Astrocyte of the spinal cord (primary cell): ENCODE measurements around the gene BBS4.

Source experiments
- DNase-seq: peaks from one replicate; pipeline ENCODE4 v3.0.0; 2011; ENCODE audit warnings: low read depth, low spot score
- H3K4me3 ChIP-seq: 2 replicates; pipeline ENCODE4 v1.5.1; 2011; ENCODE audit warnings: low read depth, mild to moderate bottlenecking, low read length, moderate library complexity
- in situ Hi-C: cut with HindIII; loops from 2 replicates; pipeline ENCODE4 v1.10.0; 2017; ENCODE audit warnings: low sequenced_read_pairs
- TF ChIP-seq, protein P1 (sequence below): IDR thresholded peaks from 2 replicates; pipeline ENCODE4 v1.5.1; 2012; ENCODE audit warnings: low read depth, mild to moderate bottlenecking, low read length, inconsistent platforms

The BBS4 gene

GRCh38 chr15:72751751-72752455 is 65.9 kb downstream of the BBS4 start:
- peak; percentile 21 for DNase-seq
- no peak overlapping the region for H3K4me3 ChIP-seq
- TF ChIP-seq, protein P1, sequence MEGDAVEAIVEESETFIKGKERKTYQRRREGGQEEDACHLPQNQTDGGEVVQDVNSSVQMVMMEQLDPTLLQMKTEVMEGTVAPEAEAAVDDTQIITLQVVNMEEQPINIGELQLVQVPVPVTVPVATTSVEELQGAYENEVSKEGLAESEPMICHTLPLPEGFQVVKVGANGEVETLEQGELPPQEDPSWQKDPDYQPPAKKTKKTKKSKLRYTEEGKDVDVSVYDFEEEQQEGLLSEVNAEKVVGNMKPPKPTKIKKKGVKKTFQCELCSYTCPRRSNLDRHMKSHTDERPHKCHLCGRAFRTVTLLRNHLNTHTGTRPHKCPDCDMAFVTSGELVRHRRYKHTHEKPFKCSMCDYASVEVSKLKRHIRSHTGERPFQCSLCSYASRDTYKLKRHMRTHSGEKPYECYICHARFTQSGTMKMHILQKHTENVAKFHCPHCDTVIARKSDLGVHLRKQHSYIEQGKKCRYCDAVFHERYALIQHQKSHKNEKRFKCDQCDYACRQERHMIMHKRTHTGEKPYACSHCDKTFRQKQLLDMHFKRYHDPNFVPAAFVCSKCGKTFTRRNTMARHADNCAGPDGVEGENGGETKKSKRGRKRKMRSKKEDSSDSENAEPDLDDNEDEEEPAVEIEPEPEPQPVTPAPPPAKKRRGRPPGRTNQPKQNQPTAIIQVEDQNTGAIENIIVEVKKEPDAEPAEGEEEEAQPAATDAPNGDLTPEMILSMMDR = no peak
- in situ Hi-C loops = no loop called here

- no peak overlapping the region for H3K4me3 ChIP-seq
- DNase-seq = no peak
- in situ Hi-C loops = no loop called here
- TF ChIP-seq, protein P1 = no peak
Measured at GRCh38 chr15:72754096-72754495, 68.1 kb downstream of the BBS4 start.

- in situ Hi-C loops = no loop called here
- peak; percentile 94 for DNase-seq
- H3K4me3 ChIP-seq = no peak overlapping the region
Measured at GRCh38 chr15:72758182-72758581, 72.2 kb downstream of the BBS4 start.

DNA sequence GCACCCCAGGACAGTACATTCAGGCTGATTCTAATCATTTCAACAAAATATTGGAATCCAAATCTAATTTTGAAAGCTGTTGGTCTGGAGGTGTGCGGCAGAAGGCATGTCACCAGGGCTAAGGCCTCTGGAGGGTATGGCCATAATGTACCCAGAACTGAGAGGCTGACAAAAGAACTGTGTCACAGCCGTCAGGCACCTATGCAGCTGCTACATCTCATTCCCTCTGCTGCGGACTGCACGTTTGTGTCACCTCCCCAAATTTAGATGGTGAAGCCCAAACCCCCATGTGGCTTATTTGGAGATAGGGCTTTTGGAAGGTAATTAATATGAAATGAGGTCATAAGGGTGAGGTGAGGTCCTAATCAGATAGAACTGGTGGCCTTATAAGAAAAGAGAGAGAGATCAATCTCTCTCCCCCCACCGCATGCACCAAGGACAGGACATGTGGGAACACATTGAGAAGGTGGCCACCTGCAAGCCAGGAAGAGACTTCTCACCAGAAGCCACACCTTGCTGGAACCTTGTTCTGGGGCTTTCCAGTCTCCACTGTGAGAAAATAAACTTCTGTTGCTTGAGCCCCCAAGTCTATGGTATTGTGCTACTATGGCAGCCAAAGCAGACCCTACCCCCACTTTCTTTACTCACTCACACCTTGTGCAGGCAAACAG is 74.7 kb downstream of the BBS4 start:
- in situ Hi-C loops = no loop called here
- H3K4me3 ChIP-seq = no peak overlapping the region
- DNase-seq = no peak
- TF ChIP-seq, protein P1 = no peak

More at GRCh38 chr15:72758182-72758581, 72.2 kb downstream of the BBS4 start:
- TF ChIP-seq, protein P1 = no peak

- in situ Hi-C loops = no loop called here
- no peak for DNase-seq
- TF ChIP-seq, protein P1 = no peak
- no peak overlapping the region for H3K4me3 ChIP-seq
Measured at GRCh38 chr15:72764656-72765055, 78.6 kb downstream of the BBS4 start.

DNA sequence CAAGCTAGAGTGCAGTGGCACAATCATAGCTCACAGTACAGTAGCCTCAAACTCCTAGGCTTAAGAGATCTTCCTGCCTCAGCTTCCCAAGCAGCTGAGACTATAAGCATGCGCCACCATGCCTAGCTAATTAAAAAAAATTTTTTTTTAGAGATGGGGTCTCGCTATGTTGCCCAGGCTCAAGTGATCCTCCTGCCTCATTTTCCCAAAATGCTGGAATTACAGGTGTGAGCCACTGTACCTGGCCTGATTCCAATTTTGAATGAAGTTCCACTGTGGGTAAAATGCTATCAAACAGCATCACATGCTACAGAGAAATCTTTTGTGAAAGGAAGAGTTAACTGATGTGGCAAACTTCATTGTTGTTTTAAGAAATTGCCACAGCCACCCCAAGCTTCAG is 80.0 kb downstream of the BBS4 start:
- TF ChIP-seq, protein P1 = no peak
- no peak overlapping the region for H3K4me3 ChIP-seq
- in situ Hi-C loops = no loop called here
- DNase-seq = no peak
